Measurements from ENCODE around the gene CBX4. TPM values are rescaled to one million over a fixed set of nuclear protein-coding genes. Genes with fewer than 3 reads are reported as not detected.

The CBX4 gene
- polyA plus RNA-seq, 4 donors, result 5.4 to 50.4 (median 10.7) TPM

DNA sequence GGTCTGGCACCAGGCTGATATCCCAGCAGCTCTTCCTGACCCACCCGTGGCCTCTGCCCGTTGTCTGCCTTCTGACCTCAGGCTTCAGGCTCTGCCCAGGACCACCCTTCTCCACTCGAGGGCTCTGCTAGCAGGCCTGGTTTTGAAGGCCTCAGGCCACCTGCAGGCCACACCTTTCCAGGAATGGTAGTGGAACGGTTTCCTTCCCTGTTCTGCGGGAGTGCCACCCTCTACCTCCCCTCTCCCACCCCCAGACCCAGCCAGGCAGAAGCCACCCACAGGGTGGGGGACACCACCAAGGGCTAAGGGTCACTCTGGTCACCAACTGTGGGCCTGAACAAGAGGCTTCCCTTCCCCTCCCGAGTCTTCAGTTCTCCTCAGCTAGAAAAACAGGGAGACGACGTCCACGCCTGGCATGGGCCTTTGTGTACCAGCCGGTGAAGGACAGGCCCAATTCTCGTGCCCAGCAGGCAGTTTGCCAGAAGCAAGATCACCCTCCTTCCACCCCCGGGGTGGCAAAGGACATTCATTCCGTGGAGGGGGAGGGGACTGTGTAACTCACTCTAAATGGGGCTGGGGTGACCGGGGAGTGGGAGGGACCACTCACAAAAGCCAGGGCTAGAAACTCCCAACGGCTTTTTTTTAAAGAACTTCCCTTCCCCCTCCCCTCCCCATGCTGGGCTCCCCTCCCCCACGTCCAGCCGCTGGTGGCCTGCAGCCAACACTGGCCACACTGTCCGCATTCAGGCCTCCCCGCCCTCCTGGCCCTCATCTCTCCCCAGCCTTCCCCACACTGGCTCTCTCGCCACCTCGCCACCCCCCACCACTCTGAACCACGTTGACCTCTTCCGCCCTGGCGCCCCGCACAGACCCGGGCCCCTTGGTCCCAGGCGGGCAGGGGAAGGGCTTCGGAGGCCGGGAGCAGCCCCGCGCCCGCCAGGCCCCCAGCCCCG lies 7.7 kb downstream of the CBX4 start:
- 24 to 33% (median 32%) methylated on average over 28 to 33 of the region's 33 CpGs for WGBS, 3 donors
- no peak for FAIRE-seq
- peak overlapping the region in 1 of 3 donors; percentile 19 for H3K27ac ChIP-seq (ENCODE audit: low read depth in 1 of 3, low read length in 2 of 3)
- peak overlapping the region in 2 of 3 donors; percentile 34 to 42 for H3K4me3 ChIP-seq (ENCODE audit: low read depth in 1 of 3, low read length in 3 of 3)
- peaks cover 10 to 51% (median 13%) of the 10 kb centered on the region in 3 donors for H3K4me1 ChIP-seq (ENCODE audit: control insufficient read depth in 3 of 3, insufficient read depth in 2 of 3, low read depth in 1 of 3, low read length in 2 of 3)
- peak in 1 of 2 donors; percentile 30 for DNase-seq
- peaks cover 0 to 3% of the 10 kb centered on the region in 2 donors for H3K9me3 ChIP-seq (ENCODE audit: control insufficient read depth in 2 of 2, insufficient read depth in 1 of 2, low read depth in 1 of 2, low read length in 1 of 2)
- H3K36me3 ChIP-seq (ENCODE audit: control insufficient read depth in 3 of 3, insufficient read depth in 2 of 3, low read depth in 1 of 3, low read length in 3 of 3), result peaks cover 5 to 38% (median 8%) of the 10 kb centered on the region in 3 donors
- no peaks in the 10 kb centered on the region for H3K27me3 ChIP-seq (ENCODE audit: control insufficient read depth in 3 of 3, insufficient read depth in 3 of 3, low read length in 3 of 3)

- Histone ChIP-seq H3K27me3 (ENCODE audit: control insufficient read depth in 3 of 3, insufficient read depth in 3 of 3, low read length in 3 of 3) (no peaks in the 10 kb centered on the region), H3K4me1 (ENCODE audit: control insufficient read depth in 3 of 3, insufficient read depth in 2 of 3, low read depth in 1 of 3, low read length in 2 of 3) (peaks cover 10 to 48% (median 10%) of the 10 kb centered on the region in 3 donors), H3K9me3 (ENCODE audit: control insufficient read depth in 2 of 2, insufficient read depth in 1 of 2, low read depth in 1 of 2, low read length in 1 of 2) (peaks cover 0 to 3% of the 10 kb centered on the region in 2 donors), H3K27ac (ENCODE audit: low read depth in 1 of 3, low read length in 2 of 3) (no peak overlapping the region), H3K4me3 (ENCODE audit: low read depth in 1 of 3, low read length in 3 of 3) (no peak overlapping the region), H3K36me3 (ENCODE audit: control insufficient read depth in 3 of 3, insufficient read depth in 2 of 3, low read depth in 1 of 3, low read length in 3 of 3) (peaks cover 5 to 30% (median 8%) of the 10 kb centered on the region in 3 donors)
- FAIRE-seq (no peak), DNase-seq (no peak)
- WGBS, 3 donors, result 81 to 86% (median 81%) methylated on average over 7 to 8 of the region's 8 CpGs
Observed at GRCh38 chr17:79830763-79831264, 8.4 kb downstream of the CBX4 start.

DNA sequence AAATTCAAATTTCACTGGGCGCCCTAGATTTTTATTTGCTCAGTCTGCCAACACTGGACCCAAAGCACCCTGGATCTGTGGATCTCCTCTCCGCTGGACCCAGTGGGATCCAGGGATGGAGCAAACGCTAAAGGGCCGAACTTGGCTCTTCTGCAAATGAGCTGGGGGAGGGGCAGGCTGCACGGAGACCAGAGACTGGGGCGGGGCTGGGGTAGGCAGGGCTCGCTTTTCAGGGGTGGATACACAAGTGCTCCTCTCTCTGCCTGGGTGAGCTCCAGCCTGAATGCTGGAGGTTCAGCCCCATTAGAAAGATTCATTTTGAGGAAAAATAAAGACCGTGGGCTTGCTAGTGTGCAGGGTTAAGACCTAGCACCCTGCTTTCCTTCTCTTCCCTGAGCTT lies 8.9 kb downstream of the CBX4 start:
- FAIRE-seq, result no peak
- WGBS, 3 donors, result 64 to 70% (median 70%) methylated on average over 8 of the region's 8 CpGs
- Histone ChIP-seq H3K36me3 (ENCODE audit: control insufficient read depth in 3 of 3, insufficient read depth in 2 of 3, low read depth in 1 of 3, low read length in 3 of 3) (peaks cover 5 to 25% (median 8%) of the 10 kb centered on the region in 3 donors), H3K27me3 (ENCODE audit: control insufficient read depth in 3 of 3, insufficient read depth in 3 of 3, low read length in 3 of 3) (no peaks in the 10 kb centered on the region), H3K9me3 (ENCODE audit: control insufficient read depth in 2 of 2, insufficient read depth in 1 of 2, low read depth in 1 of 2, low read length in 1 of 2) (peaks cover 0 to 3% of the 10 kb centered on the region in 2 donors), H3K4me1 (ENCODE audit: control insufficient read depth in 3 of 3, insufficient read depth in 2 of 3, low read depth in 1 of 3, low read length in 2 of 3) (peaks cover 8 to 48% (median 10%) of the 10 kb centered on the region in 3 donors), H3K4me3 (ENCODE audit: low read depth in 1 of 3, low read length in 3 of 3) (no peak overlapping the region), H3K27ac (ENCODE audit: low read depth in 1 of 3, low read length in 2 of 3) (no peak overlapping the region)
- no peak for DNase-seq

DNA sequence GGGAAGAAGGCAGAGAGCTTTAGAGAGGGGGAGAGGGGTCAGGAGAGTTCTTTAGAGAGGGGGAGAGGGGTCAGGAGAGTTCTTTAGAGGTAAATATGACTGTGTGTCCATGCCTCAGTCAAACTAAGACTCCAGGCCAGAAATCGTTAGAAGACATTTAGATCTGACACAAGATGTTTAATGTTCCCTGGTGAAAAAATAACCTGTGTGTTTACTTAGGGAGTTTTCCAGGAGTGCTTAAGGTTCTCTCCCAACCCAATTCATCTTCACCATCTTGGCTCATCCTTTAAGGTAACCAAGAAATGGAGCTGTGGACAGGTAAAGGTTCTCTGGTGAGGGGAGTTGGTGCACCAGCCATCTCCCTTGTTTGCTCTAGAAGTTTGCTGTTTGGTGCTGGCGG lies 9.8 kb downstream of the CBX4 start:
- FAIRE-seq (no peak), DNase-seq (no peak)
- H3K9me3 ChIP-seq (ENCODE audit: control insufficient read depth in 2 of 2, insufficient read depth in 1 of 2, low read depth in 1 of 2, low read length in 1 of 2), result no peaks in the 10 kb centered on the region
- peaks cover 10 to 51% (median 11%) of the 10 kb centered on the region in 3 donors for H3K4me1 ChIP-seq (ENCODE audit: control insufficient read depth in 3 of 3, insufficient read depth in 2 of 3, low read depth in 1 of 3, low read length in 2 of 3)
- no peak overlapping the region for H3K4me3 ChIP-seq (ENCODE audit: low read depth in 1 of 3, low read length in 3 of 3)
- no peaks in the 10 kb centered on the region for H3K27me3 ChIP-seq (ENCODE audit: control insufficient read depth in 3 of 3, insufficient read depth in 3 of 3, low read length in 3 of 3)
- peaks cover 3 to 17% (median 8%) of the 10 kb centered on the region in 3 donors for H3K36me3 ChIP-seq (ENCODE audit: control insufficient read depth in 3 of 3, insufficient read depth in 2 of 3, low read depth in 1 of 3, low read length in 3 of 3)
- 50 to 65% (median 63%) methylated on average over 2 of the region's 2 CpGs for WGBS, 3 donors
- peak overlapping the region in 1 of 3 donors; percentile 4 for H3K27ac ChIP-seq (ENCODE audit: low read depth in 1 of 3, low read length in 2 of 3)

DNA sequence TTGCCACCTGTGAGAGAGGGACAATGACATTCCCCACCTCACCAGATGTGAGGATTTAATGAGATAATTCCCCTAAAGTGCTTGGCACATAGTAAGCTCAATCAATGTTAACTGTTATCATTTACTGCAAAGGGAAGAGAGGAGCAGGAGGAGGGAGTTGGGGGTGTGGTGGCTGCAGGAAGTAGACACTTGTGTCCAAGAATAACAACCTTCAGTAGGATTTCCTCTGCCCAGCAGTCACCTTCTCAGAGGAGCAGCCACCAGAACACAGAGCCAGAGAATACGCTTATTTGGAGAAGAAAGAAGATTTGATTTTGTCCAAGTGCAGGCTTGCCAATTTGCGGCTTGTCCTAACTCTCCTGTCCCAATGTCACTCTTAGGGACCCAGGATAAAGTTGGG lies 10.2 kb downstream of the CBX4 start:
- no peaks in the 10 kb centered on the region for H3K27me3 ChIP-seq (ENCODE audit: control insufficient read depth in 3 of 3, insufficient read depth in 3 of 3, low read length in 3 of 3)
- no peak for DNase-seq

DNA sequence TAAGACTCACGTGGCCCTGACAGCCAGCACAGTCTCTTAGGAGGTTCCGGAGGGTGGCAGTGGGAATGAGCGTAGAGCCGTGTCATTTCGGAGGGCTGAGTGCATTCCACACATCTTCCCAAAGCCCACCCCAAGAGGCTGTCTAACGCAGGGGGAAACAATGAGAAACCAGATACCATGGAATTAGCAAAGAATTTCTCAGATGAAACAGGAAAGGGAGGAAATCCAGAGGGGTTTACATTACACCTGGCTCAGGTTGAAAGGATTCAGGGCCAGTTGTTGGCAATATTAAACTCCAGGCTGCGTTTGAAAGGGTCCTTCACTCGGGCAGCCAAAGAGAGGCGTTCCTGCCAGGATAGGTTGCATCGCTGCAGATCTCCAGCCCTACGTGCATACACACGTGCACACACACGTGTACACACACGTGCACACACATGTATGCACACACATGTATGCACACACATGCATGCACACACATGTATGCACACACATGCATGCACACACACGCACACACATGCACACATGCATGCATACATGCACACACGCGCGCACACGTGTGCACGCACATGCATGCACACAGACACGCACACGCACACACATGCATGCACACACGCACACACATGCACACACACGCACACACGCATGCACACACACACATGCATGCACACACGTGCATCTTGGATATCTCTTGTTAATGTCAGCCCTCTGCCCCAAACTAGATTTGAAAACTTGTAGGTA lies 12.2 kb downstream of the CBX4 start:
- peaks cover 4 to 32% (median 7%) of the 10 kb centered on the region in 3 donors for H3K4me1 ChIP-seq (ENCODE audit: control insufficient read depth in 3 of 3, insufficient read depth in 2 of 3, low read depth in 1 of 3, low read length in 2 of 3)
- no peak overlapping the region for H3K27ac ChIP-seq (ENCODE audit: low read depth in 1 of 3, low read length in 2 of 3)
- 90 to 92% (median 91%) methylated on average over 26 of the region's 26 CpGs for WGBS, 3 donors
- DNase-seq (no peak), FAIRE-seq (no peak)
- H3K36me3 ChIP-seq (ENCODE audit: control insufficient read depth in 3 of 3, insufficient read depth in 2 of 3, low read depth in 1 of 3, low read length in 3 of 3), result no peaks in the 10 kb centered on the region
- H3K27me3 ChIP-seq (ENCODE audit: control insufficient read depth in 3 of 3, insufficient read depth in 3 of 3, low read length in 3 of 3), result no peaks in the 10 kb centered on the region
- no peaks in the 10 kb centered on the region for H3K9me3 ChIP-seq (ENCODE audit: control insufficient read depth in 2 of 2, insufficient read depth in 1 of 2, low read depth in 1 of 2, low read length in 1 of 2)
- H3K4me3 ChIP-seq (ENCODE audit: low read depth in 1 of 3, low read length in 3 of 3), result no peak overlapping the region

More for the DNA sequence above, 10.2 kb downstream of the CBX4 start:
- Histone ChIP-seq H3K9me3 (ENCODE audit: control insufficient read depth in 2 of 2, insufficient read depth in 1 of 2, low read depth in 1 of 2, low read length in 1 of 2) (no peaks in the 10 kb centered on the region), H3K36me3 (ENCODE audit: control insufficient read depth in 3 of 3, insufficient read depth in 2 of 3, low read depth in 1 of 3, low read length in 3 of 3) (peaks cover 1 to 12% (median 3%) of the 10 kb centered on the region in 3 donors), H3K4me3 (ENCODE audit: low read depth in 1 of 3, low read length in 3 of 3) (no peak overlapping the region), H3K27ac (ENCODE audit: low read depth in 1 of 3, low read length in 2 of 3) (peak overlapping the region in 1 of 3 donors; percentile 4), H3K4me1 (ENCODE audit: control insufficient read depth in 3 of 3, insufficient read depth in 2 of 3, low read depth in 1 of 3, low read length in 2 of 3) (peaks cover 10 to 50% (median 11%) of the 10 kb centered on the region in 3 donors)
- WGBS, 3 donors, result 79 to 87% (median 84%) methylated on average over 2 of the region's 2 CpGs
- no peak for FAIRE-seq

DNA sequence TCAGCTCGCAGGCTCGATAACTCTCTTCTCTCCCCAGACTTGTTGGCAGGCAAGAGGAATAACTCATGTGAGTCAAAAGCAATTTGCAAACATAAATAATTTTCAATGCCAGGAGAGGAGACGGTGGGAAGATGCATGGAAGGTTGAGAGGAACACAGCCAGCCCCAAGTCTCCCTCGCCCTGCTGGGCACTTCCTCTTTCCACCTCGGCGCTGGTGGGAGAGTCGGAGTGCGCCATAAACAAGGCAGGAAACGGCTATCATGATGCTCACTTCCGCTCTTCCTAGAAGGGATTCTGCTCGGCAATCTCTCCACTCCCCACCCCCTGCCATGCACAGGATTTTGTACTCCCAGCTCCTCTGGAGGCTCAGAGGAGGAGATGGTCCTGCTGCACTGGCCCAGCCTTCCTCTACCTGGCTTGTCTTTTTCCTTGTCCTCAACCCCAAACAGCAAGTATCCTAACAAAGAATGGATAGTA lies 13.0 kb downstream of the CBX4 start:
- no peaks in the 10 kb centered on the region for H3K9me3 ChIP-seq (ENCODE audit: control insufficient read depth in 2 of 2, insufficient read depth in 1 of 2, low read depth in 1 of 2, low read length in 1 of 2)
- 45 to 77% (median 64%) methylated on average over 11 of the region's 11 CpGs for WGBS, 3 donors
- peaks cover 0 to 25% (median 6%) of the 10 kb centered on the region in 3 donors for H3K4me1 ChIP-seq (ENCODE audit: control insufficient read depth in 3 of 3, insufficient read depth in 2 of 3, low read depth in 1 of 3, low read length in 2 of 3)
- no peak overlapping the region for H3K27ac ChIP-seq (ENCODE audit: low read depth in 1 of 3, low read length in 2 of 3)
- H3K27me3 ChIP-seq (ENCODE audit: control insufficient read depth in 3 of 3, insufficient read depth in 3 of 3, low read length in 3 of 3), result peaks cover 0 to 3% (median 0%) of the 10 kb centered on the region in 3 donors
- no peak overlapping the region for H3K4me3 ChIP-seq (ENCODE audit: low read depth in 1 of 3, low read length in 3 of 3)
- no peaks in the 10 kb centered on the region for H3K36me3 ChIP-seq (ENCODE audit: control insufficient read depth in 3 of 3, insufficient read depth in 2 of 3, low read depth in 1 of 3, low read length in 3 of 3)
- FAIRE-seq (no peak), DNase-seq (no peak)

GRCh38 chr17:79825580-79825921 lies 13.7 kb downstream of the CBX4 start:
- no peak for FAIRE-seq

More at GRCh38 chr17:79825580-79825921, 13.7 kb downstream of the CBX4 start:
- WGBS, 3 donors, result 71 to 81% (median 72%) methylated on average over 5 of the region's 5 CpGs
- no peaks in the 10 kb centered on the region for H3K36me3 ChIP-seq (ENCODE audit: control insufficient read depth in 3 of 3, insufficient read depth in 2 of 3, low read depth in 1 of 3, low read length in 3 of 3)
- no peak overlapping the region for H3K4me3 ChIP-seq (ENCODE audit: low read depth in 1 of 3, low read length in 3 of 3)
- H3K9me3 ChIP-seq (ENCODE audit: control insufficient read depth in 2 of 2, insufficient read depth in 1 of 2, low read depth in 1 of 2, low read length in 1 of 2), result no peaks in the 10 kb centered on the region
- H3K27ac ChIP-seq (ENCODE audit: low read depth in 1 of 3, low read length in 2 of 3), result peak overlapping the region in 1 of 3 donors; percentile 6
- peaks cover 0 to 25% (median 6%) of the 10 kb centered on the region in 3 donors for H3K4me1 ChIP-seq (ENCODE audit: control insufficient read depth in 3 of 3, insufficient read depth in 2 of 3, low read depth in 1 of 3, low read length in 2 of 3)
- DNase-seq, result no peak
- peaks cover 0 to 4% (median 0%) of the 10 kb centered on the region in 3 donors for H3K27me3 ChIP-seq (ENCODE audit: control insufficient read depth in 3 of 3, insufficient read depth in 3 of 3, low read length in 3 of 3)
